ENCODE results near the gene CCSER1.

CCSER1 gene

GRCh38 chr4:90977726-90978125 is 850.5 kb downstream of the CCSER1 start:
- DNase-seq = no peak

GRCh38 chr4:90979556-90979955 is 852.4 kb downstream of the CCSER1 start:
- DNase-seq = peak; percentile 49 to 73

GRCh38 chr4:90982813-90983212 is 855.6 kb downstream of the CCSER1 start:
- DNase-seq = no peak

- no peak for DNase-seq
These were observed 863.1 kb downstream of the CCSER1 start for GRCh38 chr4:90990284-90990683.

GRCh38 chr4:90992213-90992612 is 865.0 kb downstream of the CCSER1 start:
- DNase-seq = no peak

GRCh38 chr4:90994851-90995574 is 867.8 kb downstream of the CCSER1 start:
- no peak for DNase-seq

GRCh38 chr4:90995996-90996395 is 868.8 kb downstream of the CCSER1 start:
- DNase-seq = no peak

- DNase-seq = no peak
These were observed 869.6 kb downstream of the CCSER1 start for GRCh38 chr4:90996813-90997212.

- no peak for DNase-seq
These were observed 888.7 kb downstream of the CCSER1 start for GRCh38 chr4:91015861-91016260.

GRCh38 chr4:91019513-91019912 is 892.3 kb downstream of the CCSER1 start:
- no peak for DNase-seq

GRCh38 chr4:91025241-91026148 is 898.3 kb downstream of the CCSER1 start:
- DNase-seq = no peak

GRCh38 chr4:91028228-91028627 is 901.0 kb downstream of the CCSER1 start:
- no peak for DNase-seq

- no peak for DNase-seq
These were observed 904.6 kb downstream of the CCSER1 start for GRCh38 chr4:91031761-91032160.

- no peak for DNase-seq
These were observed 905.7 kb downstream of the CCSER1 start for GRCh38 chr4:91032725-91033445.

- DNase-seq = peak in 1 of 2 experiments; percentile 42
These were observed 908.1 kb downstream of the CCSER1 start for GRCh38 chr4:91035276-91035675.

- no peak for DNase-seq
These were observed 910.8 kb downstream of the CCSER1 start for GRCh38 chr4:91037951-91038350.

- DNase-seq = no peak
These were observed 930.7 kb downstream of the CCSER1 start for GRCh38 chr4:91057871-91058270.

GRCh38 chr4:91058345-91058744 is 931.2 kb downstream of the CCSER1 start:
- DNase-seq = no peak

- peak; percentile 46 to 64 for DNase-seq
These were observed 937.1 kb downstream of the CCSER1 start for GRCh38 chr4:91064157-91064853.

GRCh38 chr4:91065117-91065516 is 937.9 kb downstream of the CCSER1 start:
- DNase-seq = no peak

- DNase-seq = no peak
These were observed 943.5 kb downstream of the CCSER1 start for GRCh38 chr4:91070736-91071135.

GRCh38 chr4:91076147-91076546 is 949.0 kb downstream of the CCSER1 start:
- no peak for DNase-seq

GRCh38 chr4:91085961-91086360 is 958.8 kb downstream of the CCSER1 start:
- no peak for DNase-seq
